Fibroblast of skin of left quadriceps (primary cell): Measurements from ENCODE around the gene ARHGAP40.
A peak's percentile ranks its signal among the peaks of the same experiment; 100 is the strongest.

Experiments
- DNase-seq, 2 experiments: peaks; one replicate each; pipeline ENCODE4 v3.0.0-alpha.2; 2013; ENCODE audit warnings: low read depth in 2 of 2

The ARHGAP40 gene

DNA sequence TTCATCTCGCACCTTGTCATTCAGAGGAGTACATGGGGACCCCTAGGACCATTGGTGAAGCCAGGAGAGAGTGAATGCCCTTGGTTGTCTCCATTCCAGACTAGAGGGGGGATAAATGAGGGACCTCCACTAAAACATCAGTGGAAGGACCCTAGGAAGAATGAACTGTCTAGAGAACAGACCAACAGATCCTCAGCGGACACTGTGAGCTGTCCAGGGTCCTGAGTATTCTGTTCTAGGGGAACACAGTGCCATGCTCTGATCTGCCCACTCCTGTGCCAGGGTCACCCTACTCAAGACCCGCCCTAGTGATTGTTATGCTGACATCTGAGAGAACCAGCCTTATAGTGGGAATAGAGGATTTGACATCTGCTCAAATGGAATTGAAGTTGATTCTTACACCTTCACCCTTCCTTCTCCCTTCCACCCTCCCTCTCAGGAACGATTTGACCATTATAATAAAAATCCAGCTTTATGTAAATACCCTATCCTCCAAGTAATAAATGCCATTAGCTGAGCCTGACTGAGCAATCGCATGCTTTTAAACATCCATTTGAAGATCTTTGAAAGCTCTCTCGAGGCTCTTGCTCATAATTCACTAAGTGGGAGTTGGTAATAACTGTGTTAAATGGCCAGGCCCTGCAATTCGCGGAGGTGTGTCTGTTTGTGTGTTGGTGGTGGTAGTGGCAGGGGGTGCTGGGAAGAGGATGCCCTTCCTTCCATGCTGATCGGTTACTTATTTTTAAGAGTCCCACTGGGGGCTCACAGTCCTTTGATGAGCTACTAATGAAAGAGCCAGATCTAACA, 79.1 kb downstream of the ARHGAP40 start:
- DNase-seq, result peak; percentile 6 to 7

DNA sequence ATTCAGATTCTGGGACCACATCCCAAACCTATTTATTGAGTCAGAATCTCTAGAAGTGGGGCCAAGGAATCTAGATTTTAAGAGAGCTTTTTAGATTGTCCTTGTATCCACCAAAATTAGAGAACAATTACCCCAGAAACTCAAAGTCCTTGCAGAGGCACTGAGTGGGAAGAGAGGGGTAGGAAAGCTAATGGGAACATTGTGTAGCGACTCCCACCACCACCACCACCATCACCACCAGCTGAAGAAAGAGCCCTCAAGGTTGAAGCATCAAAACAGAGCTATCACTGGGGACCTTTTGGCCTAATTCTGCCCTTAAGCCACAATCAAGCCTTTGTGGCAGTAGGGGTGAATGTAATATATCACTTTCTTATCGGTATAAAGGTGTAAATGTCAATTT, 83.7 kb downstream of the ARHGAP40 start:
- no peak for DNase-seq

DNA sequence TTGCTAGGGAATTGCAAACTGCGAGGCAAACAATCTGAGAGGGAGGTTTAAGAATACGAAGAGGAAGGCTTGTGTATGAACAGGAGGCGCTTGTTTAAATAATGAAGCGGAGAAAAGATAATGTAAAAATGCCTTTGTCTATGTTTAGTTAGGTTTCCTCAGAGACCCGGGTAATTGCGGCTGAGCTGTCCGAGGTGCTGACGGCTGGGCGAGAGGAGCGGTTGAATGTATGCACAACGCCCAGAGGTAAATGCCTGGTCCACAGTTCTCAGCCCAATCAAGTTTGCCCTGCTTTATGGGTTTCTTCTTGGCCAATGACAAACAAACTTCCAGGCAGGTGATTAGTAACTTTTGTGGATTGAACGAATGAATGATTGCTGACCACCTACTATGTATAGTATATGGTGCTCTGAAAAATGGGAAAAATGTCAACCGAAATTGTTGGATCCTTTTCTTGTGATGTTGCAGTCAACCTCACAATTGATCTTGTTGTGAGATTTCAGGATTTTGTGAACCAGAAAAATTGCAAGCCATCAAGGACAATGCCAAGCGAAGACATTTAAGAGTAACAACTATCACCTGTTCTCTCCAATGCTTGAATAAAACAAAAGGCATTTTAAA, 84.4 kb downstream of the ARHGAP40 start:
- DNase-seq, result peak; percentile 6 to 16

- DNase-seq, result peak; percentile 32 to 34
Observed at GRCh38 chr20:38692436-38693411, 91.1 kb downstream of the ARHGAP40 start.

- no peak for DNase-seq
Observed at GRCh38 chr20:38697306-38697705, 95.7 kb downstream of the ARHGAP40 start.

- no peak for DNase-seq
Observed at GRCh38 chr20:38698541-38698940, 96.9 kb downstream of the ARHGAP40 start.

- DNase-seq, result no peak
Observed at GRCh38 chr20:38700141-38700540, 98.5 kb downstream of the ARHGAP40 start.
